GM12892 (cell line): ENCODE data around the gene ANO1.

Experiments
- POLR2A ChIP-seq: IDR thresholded peaks from 2 replicates; pipeline ENCODE4 v1.6.1; 2011; ENCODE audit warnings: low read depth, low read length, control low read depth
- POLR2AphosphoS5 ChIP-seq: IDR thresholded peaks from 2 replicates; pipeline ENCODE4 v1.6.1; 2011; ENCODE audit warnings: low read depth, low read length, control low read depth
- TAF1 ChIP-seq: IDR thresholded peaks from 2 replicates; pipeline ENCODE4 v1.6.1; 2011; ENCODE audit warnings: low read depth, mild to moderate bottlenecking, control low read depth, low read length, borderline replicate concordance

GRCh38 chr11:70100791-70101190 is 22.7 kb downstream of the ANO1 start:
- TF ChIP-seq POLR2A (no peak), TAF1 (no peak), POLR2AphosphoS5 (no peak)
